CD4-positive, alpha-beta T cell treated with Interferon alpha-2 for 1 hour (primary cell): ENCODE results near the gene WRNIP1.

Source experiments
- DNase-seq, 2 donors: peaks; one replicate each; pipeline ENCODE4 v3.0.0-alpha.2; 2020 to 2022

Gene WRNIP1

GRCh38 chr6:2763876-2764540, 1.2 kb upstream of the WRNIP1 start:
- no peak for DNase-seq

GRCh38 chr6:2764610-2765165, 505 bp upstream of the WRNIP1 start:
- DNase-seq = peak; percentile 74 to 81

- DNase-seq = peak; percentile 19 to 33
Measured at GRCh38 chr6:2765896-2766766, 938 bp downstream of the WRNIP1 start.

- DNase-seq = no peak
Measured at GRCh38 chr6:2766767-2767656, 1.8 kb downstream of the WRNIP1 start.

- no peak for DNase-seq
Measured at GRCh38 chr6:2767657-2768524, 2.7 kb downstream of the WRNIP1 start.

- no peak for DNase-seq
Measured at GRCh38 chr6:2768696-2769095, 3.5 kb downstream of the WRNIP1 start.

GRCh38 chr6:2770171-2770570, 5.0 kb downstream of the WRNIP1 start:
- no peak for DNase-seq

- DNase-seq = no peak
Measured at GRCh38 chr6:2771079-2771478, 5.9 kb downstream of the WRNIP1 start.

GRCh38 chr6:2772840-2773239, 7.6 kb downstream of the WRNIP1 start:
- DNase-seq = no peak

- no peak for DNase-seq
Measured at GRCh38 chr6:2773449-2773848, 8.3 kb downstream of the WRNIP1 start.

GRCh38 chr6:2775003-2775402, 9.8 kb downstream of the WRNIP1 start:
- DNase-seq = no peak

GRCh38 chr6:2777249-2777648, 12.1 kb downstream of the WRNIP1 start:
- no peak for DNase-seq

- DNase-seq = no peak
Measured at GRCh38 chr6:2780102-2780737, 15.0 kb downstream of the WRNIP1 start.

GRCh38 chr6:2781685-2782355, 16.6 kb downstream of the WRNIP1 start:
- no peak for DNase-seq

- DNase-seq = no peak
Measured at GRCh38 chr6:2782356-2782708, 17.1 kb downstream of the WRNIP1 start.

- DNase-seq = no peak
Measured at GRCh38 chr6:2782825-2783187, 17.6 kb downstream of the WRNIP1 start.

GRCh38 chr6:2783188-2783963, 18.2 kb downstream of the WRNIP1 start:
- DNase-seq = no peak

- DNase-seq = no peak
Measured at GRCh38 chr6:2784061-2784460, 18.9 kb downstream of the WRNIP1 start.

- no peak for DNase-seq
Measured at GRCh38 chr6:2784930-2785329, 19.7 kb downstream of the WRNIP1 start.

- DNase-seq = no peak
Measured at GRCh38 chr6:2786269-2786668, 21.1 kb downstream of the WRNIP1 start.
